HG02981 (cell line): Measurements from ENCODE around the gene DCUN1D2.
"Not testable (repeated sequence)": the region's sequence is repeated elsewhere in the genome, so short reads cannot be mapped to it uniquely, and the experiment has no call there.

Experiments used
- ATAC-seq: cut with Tn5 transposase; IDR thresholded peaks from one replicate; pipeline ENCODE4 v1.9.1; 2021; ENCODE audit warnings: mild to moderate bottlenecking, moderate library complexity; ENCODE audit not compliant: unreplicated experiment

DCUN1D2 gene

DNA sequence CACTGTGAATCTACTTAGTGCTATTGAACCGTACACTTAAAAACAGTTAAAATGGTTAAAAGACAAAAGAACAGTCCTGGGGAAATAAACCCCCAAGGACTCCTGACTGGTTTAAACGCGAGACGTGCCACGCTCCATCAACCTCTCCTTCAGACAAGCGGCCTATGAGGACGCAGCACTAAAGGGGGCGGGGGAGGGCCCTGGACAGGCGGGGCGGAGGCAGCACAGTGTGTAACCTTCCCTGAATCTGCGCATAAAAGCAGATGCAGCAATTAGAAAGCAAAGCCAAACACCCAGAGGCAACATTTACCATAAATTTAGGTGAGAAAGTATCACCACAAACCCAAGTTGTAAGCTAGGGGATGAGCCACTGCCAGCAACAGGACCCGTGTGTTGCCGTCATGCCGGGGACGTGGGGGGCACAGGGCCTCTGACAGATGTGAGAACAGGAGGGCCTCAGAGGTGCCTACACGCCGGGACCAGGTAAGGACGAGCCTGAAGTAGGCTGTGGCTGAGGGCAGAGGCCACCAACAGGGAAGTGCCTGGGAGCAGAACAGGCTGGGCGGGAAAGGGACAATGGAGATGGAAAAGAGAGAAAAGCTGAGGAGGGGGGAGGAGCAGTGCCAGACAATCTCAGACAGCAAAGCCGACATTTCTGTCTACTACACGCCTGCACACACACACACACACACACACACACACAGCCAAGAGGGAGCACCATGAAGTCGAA, 21.9 kb downstream of the DCUN1D2 start:
- ATAC-seq: no peak

DNA sequence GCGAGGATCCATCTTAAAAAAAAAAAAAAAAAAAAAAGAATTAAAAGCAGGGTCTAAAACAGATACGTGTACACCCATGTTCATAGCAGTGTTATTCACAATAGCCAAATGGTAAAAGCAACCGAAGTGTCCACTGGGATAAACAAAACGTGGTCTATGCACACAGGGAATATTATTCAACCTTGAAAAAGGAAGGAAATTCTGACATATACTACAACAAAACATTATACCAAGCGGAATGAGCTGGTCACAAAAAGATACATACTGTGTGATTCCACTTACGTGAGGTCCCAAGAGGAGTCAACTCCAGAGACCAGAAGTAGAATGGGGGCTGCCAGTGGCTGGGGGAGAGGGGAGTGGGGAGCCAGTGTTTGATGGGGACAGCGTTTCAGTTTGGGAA, 22.5 kb downstream of the DCUN1D2 start:
- no peak for ATAC-seq

DNA sequence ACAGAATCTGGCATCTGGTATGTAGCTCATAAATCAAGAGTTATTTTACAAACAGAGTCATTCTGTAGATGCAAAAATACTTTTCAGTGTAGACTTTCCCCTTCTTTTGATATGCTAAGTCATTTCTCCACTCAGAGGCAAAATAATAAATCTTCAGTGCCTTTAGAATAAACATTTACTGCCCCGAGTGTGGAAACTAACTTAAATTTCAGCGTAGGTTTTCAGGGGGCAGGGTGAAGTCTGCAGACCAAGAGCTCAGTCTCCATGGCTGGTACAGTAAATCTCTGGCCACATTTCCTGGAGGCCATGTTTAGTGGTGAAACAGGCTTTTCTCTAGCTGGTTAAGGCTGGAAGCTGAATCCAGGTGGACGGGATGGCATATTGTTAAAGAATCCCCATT, 24.1 kb downstream of the DCUN1D2 start:
- ATAC-seq: no peak

DNA sequence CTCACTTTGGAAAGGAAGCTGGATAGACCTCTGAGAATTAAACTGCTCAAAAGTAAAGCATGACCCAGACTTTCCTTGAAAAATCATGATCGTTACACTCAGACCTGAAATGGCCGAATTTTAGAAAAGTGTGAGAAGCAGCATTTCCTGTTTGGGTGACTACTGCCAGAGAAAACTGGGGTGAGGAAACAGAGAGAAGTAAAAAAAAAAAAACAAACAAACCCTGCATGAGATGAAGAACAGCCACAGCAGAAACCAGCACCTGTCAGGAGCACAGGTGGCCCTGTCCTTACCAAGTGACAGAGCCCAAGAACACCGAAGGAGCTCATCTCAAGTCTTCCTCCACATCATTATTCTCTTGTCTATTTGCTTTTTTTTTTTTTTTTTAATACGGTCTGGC, 25.2 kb downstream of the DCUN1D2 start:
- no peak for ATAC-seq

DNA sequence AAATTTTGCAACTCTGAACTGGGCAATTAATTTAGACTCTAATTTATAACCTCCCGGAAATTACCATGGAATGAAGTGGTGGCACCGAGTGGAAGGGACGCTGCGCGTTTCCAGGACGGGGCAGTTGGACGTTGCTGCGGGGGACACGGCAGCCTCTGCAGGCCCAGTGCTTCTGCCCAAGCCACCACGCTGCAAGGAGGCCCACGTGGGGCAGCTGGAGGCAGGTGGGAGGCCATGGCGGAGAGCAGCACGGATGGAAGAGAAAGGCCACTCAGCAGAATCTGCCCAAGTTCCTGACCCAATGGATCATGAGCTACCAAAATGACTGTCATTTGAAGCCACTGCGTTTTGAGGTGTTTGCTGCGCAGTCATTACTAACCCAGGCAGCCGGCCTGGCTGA, 26.0 kb downstream of the DCUN1D2 start:
- no peak for ATAC-seq

DNA sequence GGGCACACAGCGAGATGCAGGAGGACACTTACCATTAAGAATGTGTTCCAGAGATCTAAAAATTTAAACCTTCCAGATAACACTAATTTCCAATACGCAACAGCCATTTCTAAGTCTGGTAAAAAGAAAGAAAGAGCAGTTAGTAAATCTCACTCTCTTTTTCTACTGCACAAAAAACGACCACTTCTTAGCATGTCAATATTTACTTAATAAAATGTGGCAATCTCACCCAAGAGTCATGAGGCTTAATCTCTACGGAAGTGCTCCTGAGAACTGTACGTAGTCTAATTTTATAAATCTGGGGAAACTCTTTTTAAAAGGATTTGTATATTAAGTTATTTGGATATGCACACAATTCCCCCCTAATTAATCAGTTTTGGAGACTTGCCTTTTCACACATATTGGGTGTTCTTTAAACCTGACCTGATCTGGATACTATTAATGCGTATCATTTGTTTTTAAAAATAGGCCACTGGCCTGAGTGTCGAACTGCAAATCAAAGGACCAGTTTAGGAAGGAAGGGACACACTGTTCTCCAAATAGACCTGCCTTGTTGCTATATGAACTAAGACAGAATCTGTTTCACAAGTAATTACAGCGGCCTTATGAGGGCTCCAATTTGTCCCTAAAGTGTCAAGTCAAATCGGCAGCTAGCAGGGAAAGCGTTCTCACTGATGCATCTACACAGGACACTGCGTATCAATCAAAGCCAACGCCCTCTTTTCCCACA, 29.3 kb downstream of the DCUN1D2 start:
- no peak for ATAC-seq

DNA sequence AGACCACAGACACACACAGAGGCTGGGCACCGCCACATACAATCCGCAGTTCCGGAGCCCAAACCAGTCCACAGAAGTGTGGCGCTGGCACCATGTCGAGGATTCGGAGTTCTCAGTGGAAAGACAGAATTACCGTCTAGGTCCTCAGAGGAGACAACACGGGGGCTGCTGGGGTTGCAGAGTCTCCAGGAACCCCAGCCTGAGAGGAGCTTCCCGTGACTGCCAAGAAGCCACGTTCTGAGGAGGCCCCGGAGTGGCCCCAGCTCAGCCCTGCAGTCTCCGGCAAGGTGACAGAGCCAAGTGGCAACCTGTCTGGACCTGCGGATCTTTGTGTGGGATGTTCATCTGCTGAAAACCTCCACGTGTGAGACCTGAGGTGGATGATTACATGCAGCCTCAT, 29.9 kb downstream of the DCUN1D2 start:
- no peak for ATAC-seq

DNA sequence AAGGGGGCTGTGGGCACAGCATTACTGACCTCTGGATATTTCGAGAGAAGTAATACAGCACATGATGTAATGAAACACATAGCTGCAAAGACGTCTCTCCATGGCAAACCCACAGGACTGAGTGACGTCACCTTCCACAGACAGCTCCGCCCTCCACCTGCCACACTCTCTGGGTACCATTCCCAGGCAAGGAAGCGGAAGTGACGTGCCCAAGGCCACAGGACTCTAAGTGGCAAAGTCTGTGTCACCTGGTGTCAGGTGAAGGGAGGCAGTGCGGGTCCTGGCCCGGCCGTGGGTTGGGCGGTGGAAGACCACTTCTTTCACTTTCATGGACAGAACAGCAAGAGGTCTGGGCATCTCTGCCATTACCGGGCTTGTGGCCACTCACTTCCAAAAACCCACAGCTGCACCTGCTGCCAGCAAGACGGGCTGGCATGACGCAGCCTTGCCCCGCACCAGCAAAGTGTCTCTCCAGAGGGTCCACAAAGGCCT, 30.4 kb downstream of the DCUN1D2 start:
- no peak for ATAC-seq

DNA sequence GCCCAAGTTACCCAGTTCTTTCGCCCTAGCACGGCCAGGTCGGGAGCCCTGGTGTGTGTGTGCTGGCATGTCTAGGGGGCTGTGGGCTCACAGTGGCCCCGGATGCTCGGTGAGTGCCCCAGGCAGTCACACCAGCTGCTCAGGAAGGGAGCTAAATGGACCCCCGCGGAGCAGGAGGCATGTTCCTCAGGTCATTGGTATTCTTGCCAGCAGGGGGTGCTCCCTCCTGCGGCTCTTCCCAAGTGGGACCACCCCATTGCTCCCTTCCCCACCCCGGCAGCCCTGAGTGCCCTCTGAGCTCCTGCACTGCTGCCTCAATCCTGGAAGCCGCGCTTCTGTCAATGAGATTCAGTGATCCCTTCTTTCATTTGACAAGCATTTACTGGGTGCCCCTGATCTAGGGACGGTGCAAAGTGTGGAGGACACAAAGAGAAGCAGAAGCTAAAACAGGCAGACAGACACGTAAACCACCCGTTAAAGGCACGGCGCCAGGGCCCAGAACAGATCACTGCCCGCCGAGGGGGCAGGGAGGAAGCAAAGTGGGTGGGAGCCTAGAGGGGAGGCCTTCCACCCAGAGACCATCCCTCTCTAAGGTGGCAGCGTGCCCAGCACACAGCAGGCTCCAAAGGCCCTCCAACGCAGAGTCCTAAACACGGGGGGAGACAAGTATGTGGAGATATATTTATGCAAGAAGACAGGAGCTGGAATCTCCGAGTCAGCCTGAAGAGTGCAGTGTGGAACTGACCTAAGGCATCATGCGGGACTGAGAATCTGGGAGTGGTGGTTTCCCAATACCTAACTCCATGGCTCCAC, 32.1 kb downstream of the DCUN1D2 start:
- no peak for ATAC-seq

DNA sequence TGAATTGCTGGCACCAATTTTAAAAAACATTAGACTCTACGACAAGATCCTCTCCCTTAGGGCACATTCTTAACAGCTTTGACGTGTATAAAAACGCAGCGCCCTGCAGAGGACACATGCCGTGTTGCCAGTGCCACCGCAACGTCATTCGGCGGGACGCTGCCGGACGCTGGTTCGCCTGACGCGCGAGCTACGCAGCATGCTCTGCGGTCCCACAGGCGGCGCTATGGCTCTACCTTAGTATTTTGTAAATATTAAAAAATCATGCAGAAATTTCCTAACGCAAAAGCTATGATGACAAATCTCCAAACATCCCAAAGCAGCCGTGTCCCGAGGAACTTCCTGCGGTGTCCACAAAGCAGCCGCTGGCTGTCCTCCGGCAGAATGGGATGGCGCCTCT, 33.0 kb downstream of the DCUN1D2 start:
- ATAC-seq: no peak

DNA sequence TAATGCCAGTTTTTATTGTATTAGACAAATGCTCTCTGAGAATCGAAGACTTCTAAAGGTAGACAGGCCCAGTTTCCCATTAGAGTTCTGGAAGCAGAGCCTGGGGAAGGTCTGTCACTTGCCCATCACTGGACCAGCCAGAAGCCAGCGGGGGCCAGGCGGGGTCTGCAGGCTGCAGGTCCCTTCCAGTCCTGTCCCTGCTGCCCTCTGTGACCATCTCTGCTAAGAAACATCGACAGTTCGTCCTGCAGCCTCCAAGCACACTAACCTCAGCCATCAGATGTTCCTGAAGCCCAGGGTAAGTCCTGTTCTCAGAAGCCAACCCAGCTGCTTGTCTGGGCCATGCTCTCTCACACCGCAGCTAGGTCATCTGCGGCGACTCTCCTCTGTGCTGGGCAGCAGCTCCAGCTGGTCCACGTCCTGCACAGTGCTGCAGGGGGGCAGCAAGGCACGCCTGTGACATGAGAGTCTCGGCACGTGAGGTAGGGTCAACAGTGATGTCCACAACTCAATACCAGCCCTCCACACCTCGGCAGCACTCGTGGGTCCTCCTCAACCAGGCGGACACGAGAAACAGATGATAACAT, 34.3 kb downstream of the DCUN1D2 start:
- no peak for ATAC-seq

DNA sequence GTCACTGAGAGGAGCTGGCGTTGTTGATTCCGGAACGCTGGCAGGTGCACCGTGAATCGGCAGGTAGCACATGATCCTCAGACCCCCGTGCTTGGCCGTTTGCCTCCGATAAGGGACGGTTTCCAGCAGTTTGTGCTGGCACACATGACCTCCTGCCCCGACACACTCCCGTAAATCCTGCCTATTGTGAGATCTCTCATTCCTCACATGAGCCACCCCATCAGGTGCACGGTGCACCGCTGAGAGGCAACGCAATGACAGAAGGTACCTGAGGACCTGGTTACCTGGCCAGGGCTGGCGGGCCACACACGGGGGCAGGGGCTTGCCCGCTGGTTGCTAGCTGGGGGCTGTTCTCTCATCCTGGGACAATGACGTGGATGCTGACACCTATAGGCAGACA, 35.1 kb downstream of the DCUN1D2 start:
- ATAC-seq: no peak

DNA sequence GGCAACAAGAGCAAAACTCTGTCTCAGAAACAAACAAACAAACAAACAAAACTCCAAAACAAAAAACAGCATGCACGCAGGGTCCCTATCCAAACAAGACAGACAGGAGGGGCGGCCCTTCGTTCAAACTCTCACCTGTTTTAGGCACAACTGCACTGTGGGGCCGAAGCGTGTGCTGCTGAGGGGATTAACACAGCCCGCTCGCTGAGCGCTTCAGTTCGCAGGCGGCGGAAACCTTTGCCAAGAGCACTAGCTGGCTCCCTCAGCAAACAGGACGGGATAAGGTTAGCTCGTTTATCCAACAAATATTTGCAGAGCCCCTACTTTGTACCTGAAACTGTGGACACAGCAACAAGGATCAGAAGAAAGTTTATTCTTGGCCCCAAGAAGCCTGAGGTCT, 35.6 kb downstream of the DCUN1D2 start:
- no peak for ATAC-seq

DNA sequence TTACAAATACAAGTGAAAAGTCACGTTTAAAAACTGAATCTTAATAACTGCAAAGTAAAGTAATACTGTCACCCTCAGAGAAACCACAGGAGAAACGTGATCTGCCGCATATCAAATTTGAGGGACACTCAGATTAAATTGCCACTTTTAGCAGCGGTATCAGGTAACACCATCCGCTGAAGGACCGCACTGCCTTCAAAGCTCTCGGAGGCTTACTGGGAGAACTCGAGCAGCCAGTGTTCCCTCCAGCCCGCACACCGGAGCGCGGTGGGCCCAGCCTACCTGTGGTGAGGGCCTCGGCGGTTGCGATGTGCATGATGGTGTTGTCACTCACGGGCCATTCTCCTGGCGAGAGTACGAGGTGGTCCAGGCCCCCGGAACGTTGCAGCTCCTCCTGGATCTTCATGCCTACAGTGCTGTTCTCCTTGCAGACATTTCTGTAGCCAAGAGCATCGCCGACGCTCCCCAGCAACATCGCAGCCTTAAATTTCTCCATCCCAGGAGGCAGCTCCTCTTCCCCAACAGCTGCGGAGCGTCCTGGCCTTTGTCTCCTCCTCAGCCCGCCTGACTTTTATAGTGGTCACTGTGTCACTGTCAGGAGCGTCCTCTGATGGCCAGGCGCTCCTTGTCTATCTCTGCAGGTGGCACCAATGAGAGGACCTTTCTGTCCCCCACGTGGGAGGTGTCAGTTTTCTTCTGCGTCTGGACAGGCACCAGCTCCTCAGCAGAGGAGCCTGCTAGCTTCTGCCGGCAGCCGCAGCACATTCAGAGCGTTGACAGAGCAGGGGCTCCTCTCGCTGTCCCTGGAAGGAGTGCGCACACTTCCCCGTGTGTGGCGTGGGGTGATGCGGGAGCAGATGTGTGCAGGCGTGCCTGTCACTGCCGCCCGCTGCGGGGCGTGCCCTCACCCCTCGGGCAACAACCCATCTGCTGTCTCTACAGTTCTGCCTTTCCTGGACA, 37.3 kb downstream of the DCUN1D2 start, which contains the start of gene ADPRHL1:
Gene ADPRHL1 (minus strand): TSS at position 547 of the 960 bp plus-strand sequence. CDS start 51 bp downstream, at position 496.
- no peak for ATAC-seq

DNA sequence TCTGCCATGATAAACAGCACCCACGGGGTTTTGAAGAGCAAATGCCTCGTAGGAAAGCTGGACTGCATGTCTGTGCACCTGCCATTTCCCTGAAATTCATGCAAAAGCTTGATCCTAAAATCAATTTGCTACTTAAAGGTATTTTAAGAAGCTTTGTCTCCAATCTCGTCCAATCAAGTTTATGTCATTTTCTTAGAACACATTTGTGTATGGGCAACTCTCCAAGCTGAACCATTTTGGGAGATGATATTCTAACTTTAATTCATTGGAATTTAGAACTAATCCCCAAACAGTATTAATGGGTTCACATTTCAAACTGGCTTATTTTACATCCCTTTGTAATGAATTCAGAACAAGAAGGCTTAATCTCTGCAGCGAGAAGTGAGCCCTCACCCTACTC, 38.0 kb downstream of the DCUN1D2 start:
- ATAC-seq: no peak

DNA sequence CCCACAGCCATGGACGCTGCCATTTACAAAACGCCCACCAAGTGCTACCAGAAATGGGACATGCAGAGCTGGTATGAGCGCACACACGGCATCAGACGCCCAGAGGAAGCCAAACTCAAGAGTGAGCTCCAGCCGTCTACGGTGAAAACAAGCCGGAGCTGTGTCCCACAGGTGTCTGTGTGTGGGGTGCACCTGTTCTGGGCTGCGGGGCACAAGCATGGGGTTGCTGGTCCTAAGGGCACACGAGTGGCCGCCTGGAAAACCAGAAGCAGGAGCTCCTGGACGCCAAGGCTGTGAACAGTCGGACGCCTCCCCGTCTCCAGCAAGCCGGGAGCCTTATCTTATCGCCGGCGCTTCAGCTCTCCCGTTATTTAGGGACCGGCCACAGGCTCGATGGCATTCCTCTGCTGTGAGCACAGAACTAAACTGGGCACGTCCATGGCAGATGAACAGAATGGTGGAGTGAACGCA, 38.5 kb downstream of the DCUN1D2 start:
- ATAC-seq: no peak

DNA sequence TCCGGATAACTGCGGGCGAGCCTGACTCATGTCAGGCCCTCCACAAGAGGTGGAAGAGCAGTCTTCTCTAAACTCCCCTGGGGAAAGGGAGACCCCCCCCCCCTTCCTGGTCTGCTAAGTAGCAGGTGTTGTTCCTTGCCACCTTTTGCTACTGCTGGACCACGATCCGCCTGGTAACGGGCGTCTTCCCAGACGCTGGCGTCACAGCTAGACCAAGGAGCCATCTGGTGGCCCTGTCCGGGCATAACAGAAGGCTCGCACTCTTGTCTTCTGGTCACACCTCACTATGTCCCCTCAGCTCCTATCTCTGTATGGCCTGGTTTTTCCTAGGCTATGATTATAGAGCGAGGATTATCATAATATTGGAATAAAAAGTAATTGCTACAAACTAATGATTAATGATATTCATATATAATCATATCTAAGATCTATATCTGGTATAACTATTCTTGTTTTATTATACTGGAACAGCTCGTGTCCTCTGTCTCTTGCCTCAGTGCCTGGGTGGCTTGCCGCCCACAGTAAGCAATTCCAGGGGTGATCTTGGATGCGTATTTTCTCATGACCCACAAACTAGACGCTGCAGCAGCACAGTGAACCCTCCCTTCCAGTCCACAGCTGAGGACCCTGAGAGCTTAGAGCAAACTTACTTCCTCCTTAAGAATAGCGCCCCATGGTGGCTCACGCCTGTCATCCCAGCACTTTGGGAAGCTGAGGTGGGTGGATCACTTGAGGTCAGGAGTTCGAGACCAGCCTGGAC, 39.5 kb downstream of the DCUN1D2 start:
- ATAC-seq: not testable (repeated sequence)

DNA sequence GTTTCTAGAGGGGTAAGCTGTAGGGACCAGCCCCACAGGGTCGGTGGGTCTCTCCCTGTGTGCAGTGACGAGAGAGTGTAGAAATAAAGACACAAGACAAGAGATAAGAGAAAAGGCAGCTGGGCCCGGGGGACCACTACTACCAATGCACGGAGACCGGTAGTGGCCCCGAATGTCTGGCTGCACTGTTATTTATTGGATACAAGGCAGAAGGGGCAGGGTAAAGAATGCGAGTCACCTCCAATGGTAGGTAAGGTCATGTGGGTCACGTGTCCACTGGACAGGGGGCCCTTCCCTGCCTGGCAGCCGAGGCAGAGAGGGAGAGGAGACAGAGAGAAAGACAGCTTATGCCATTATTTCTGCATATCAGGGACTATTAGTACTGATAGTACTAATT, 40.2 kb downstream of the DCUN1D2 start:
- ATAC-seq: not testable (repeated sequence)

DNA sequence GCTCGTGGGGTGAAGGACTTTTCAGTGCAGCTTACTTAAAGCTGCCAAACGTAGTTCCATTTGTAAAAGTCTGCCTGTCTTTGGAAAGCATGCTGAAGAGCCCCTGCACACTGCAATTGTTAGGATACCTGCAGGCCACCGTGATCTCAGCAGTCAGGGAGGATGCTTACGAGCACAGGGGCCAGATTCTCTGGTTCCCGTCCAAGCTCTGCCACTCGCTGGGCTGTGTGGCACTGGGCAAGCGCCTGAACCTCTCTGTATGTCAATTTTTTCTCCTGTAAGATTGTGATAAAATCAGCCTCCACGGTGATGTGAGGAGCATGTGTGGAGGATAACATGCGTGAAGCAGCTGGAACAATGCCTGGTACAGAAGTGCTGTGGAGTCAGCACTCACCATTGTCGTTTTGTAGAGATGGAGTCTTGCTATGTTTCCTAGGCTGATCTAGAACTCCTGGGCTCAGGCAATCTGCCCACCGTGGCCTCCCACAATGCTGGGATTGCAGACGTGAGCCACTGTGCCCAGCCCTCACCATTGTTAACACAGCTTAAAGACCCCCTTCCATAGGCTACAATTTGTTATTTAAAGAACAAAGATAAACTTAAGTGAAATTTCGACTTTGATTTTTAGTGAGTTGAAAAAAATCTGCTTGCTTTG, 40.7 kb downstream of the DCUN1D2 start:
- no peak for ATAC-seq
